GM18508 (cell line): ENCODE measurements around the gene BBX.
"Not testable (repeated sequence)": the region's sequence is repeated elsewhere in the genome, so short reads cannot be mapped to it uniquely, and the experiment has no call there.

Experiments
- ATAC-seq: cut with Tn5 transposase; IDR thresholded peaks from one replicate; pipeline ENCODE4 v1.9.1; 2021; ENCODE audit warnings: moderate number of reproducible peaks; ENCODE audit not compliant: insufficient read depth, unreplicated experiment

Gene BBX

GRCh38 chr3:107676469-107677309, 153.9 kb downstream of the BBX start:
- no peak for ATAC-seq

- ATAC-seq: no peak
Observed at GRCh38 chr3:107679921-107680320, 157.2 kb downstream of the BBX start.

GRCh38 chr3:107680698-107681097, 157.9 kb downstream of the BBX start:
- ATAC-seq: no peak

- no peak for ATAC-seq
Observed at GRCh38 chr3:107681396-107681795, 158.6 kb downstream of the BBX start.

GRCh38 chr3:107682580-107682979, 159.8 kb downstream of the BBX start:
- ATAC-seq: no peak

- no peak for ATAC-seq
Observed at GRCh38 chr3:107683447-107683846, 160.7 kb downstream of the BBX start.

- no peak for ATAC-seq
Observed at GRCh38 chr3:107684431-107684925, 161.7 kb downstream of the BBX start.

- ATAC-seq: no peak
Observed at GRCh38 chr3:107685383-107685782, 162.6 kb downstream of the BBX start.

GRCh38 chr3:107687056-107687581, 164.4 kb downstream of the BBX start:
- ATAC-seq: no peak

GRCh38 chr3:107689355-107689754, 166.6 kb downstream of the BBX start:
- no peak for ATAC-seq

GRCh38 chr3:107690522-107691138, 167.9 kb downstream of the BBX start:
- ATAC-seq: no peak

- ATAC-seq: not testable (repeated sequence)
Observed at GRCh38 chr3:107691984-107692383, 169.2 kb downstream of the BBX start.

- ATAC-seq: not testable (repeated sequence)
Observed at GRCh38 chr3:107697348-107697747, 174.6 kb downstream of the BBX start.

GRCh38 chr3:107697855-107698254, 175.1 kb downstream of the BBX start:
- ATAC-seq: not testable (repeated sequence)

- no peak for ATAC-seq
Observed at GRCh38 chr3:107699682-107700081, 176.9 kb downstream of the BBX start.

GRCh38 chr3:107701299-107701698, 178.5 kb downstream of the BBX start:
- ATAC-seq: no peak

GRCh38 chr3:107704477-107704876, 181.7 kb downstream of the BBX start:
- ATAC-seq: no peak

- ATAC-seq: no peak
Observed at GRCh38 chr3:107705046-107705445, 182.3 kb downstream of the BBX start.

GRCh38 chr3:107710851-107711250, 188.1 kb downstream of the BBX start:
- no peak for ATAC-seq

- ATAC-seq: no peak
Observed at GRCh38 chr3:107716734-107717133, 194.0 kb downstream of the BBX start.

GRCh38 chr3:107718547-107718946, 195.8 kb downstream of the BBX start:
- no peak for ATAC-seq
